Suprapubic skin (tissue), 4 donors: Measurements from ENCODE around the gene ZFAND3.

Experiments
- POLR2A ChIP-seq, 2 donors: fragments of 450-650 bp; IDR thresholded peaks; one replicate each; pipeline ENCODE4 v1.6.1; 2017; ENCODE audit warnings: antibody characterized with exemption in 2 of 2, mild to moderate bottlenecking in 2 of 2, moderate library complexity in 2 of 2
- POLR2AphosphoS5 ChIP-seq, 3 donors: sonication (generic); formaldehyde crosslinking; IDR thresholded peaks; one replicate each; pipeline ENCODE4 v1.6.1; 2017; ENCODE audit warnings: antibody characterized with exemption in 3 of 3
- TF ChIP-seq, protein P1 (sequence below), 2 donors: fragments of 200-600 bp in 1 of 2; fragments of 450-650 bp in 1 of 2; sonication (generic) in 1 of 2; IDR thresholded peaks; one replicate each; pipeline ENCODE4 v1.5.1; 2016 to 2019; ENCODE audit warnings: antibody characterized with exemption in 2 of 2, mild to moderate bottlenecking in 1 of 2, moderate library complexity in 1 of 2

DNA sequence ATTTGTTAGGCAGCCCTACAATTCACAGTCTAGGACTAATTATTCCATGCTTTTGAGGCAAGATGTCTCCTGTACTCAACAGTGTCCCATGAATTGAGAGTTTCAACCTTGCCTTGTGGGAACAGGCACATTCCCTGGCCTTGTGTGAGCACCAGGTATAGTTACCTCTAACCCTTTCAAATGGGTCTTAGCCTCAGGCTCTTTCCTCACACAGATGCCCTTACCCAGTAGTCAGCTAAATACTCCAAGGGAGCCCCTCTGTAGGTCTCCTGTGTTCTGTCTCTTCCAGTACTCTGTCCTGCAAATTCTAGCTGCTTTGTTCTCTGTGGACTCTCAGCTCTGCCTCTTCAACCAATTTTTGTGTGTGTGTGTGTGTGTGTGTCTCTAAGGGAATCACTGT lies 135.3 kb downstream of the ZFAND3 start:
- TF ChIP-seq, protein P1, sequence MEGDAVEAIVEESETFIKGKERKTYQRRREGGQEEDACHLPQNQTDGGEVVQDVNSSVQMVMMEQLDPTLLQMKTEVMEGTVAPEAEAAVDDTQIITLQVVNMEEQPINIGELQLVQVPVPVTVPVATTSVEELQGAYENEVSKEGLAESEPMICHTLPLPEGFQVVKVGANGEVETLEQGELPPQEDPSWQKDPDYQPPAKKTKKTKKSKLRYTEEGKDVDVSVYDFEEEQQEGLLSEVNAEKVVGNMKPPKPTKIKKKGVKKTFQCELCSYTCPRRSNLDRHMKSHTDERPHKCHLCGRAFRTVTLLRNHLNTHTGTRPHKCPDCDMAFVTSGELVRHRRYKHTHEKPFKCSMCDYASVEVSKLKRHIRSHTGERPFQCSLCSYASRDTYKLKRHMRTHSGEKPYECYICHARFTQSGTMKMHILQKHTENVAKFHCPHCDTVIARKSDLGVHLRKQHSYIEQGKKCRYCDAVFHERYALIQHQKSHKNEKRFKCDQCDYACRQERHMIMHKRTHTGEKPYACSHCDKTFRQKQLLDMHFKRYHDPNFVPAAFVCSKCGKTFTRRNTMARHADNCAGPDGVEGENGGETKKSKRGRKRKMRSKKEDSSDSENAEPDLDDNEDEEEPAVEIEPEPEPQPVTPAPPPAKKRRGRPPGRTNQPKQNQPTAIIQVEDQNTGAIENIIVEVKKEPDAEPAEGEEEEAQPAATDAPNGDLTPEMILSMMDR (IDR thresholded peaks at IDR 0.05) = no peak
- no peak for TF ChIP-seq POLR2A (IDR thresholded peaks at IDR 0.05)
- no peak for TF ChIP-seq POLR2AphosphoS5 (IDR thresholded peaks at IDR 0.05)
